Breast epithelium (tissue), 3 donors: Measurements from ENCODE around the gene CA9.

Experiments used
- CTCF ChIP-seq, 3 donors: fragments of 450-650 bp; IDR thresholded peaks; one replicate each; pipeline ENCODE4 v1.5.1; 2016 to 2017; ENCODE audit warnings: antibody characterized with exemption in 3 of 3, mild to moderate bottlenecking in 3 of 3, moderate library complexity in 3 of 3
- POLR2A ChIP-seq: fragments of 450-650 bp; IDR thresholded peaks from one replicate; pipeline ENCODE4 v1.6.1; 2016; ENCODE audit warnings: antibody characterized with exemption, mild to moderate bottlenecking, moderate library complexity
- POLR2AphosphoS5 ChIP-seq, 3 donors: sonication (generic); formaldehyde crosslinking; IDR thresholded peaks; one replicate each; pipeline ENCODE4 v1.6.1; 2017; ENCODE audit warnings: antibody characterized with exemption in 3 of 3

- TF ChIP-seq CTCF (IDR thresholded peaks at IDR 0.05) (no peak), POLR2A (no peak), POLR2AphosphoS5 (IDR thresholded peaks at IDR 0.05) (no peak)
These were observed 37.4 kb upstream of the CA9 start for GRCh38 chr9:35636135-35636876.
